HG03442 (cell line): ENCODE results near the gene RHOJ.
"Not testable (repeated sequence)": the region's sequence is repeated elsewhere in the genome, so short reads cannot be mapped to it uniquely, and the experiment has no call there.

Experiments
- ATAC-seq: cut with Tn5 transposase; IDR thresholded peaks from one replicate; pipeline ENCODE4 v1.9.1; 2021; ENCODE audit warnings: mild to moderate bottlenecking, moderate library complexity; ENCODE audit not compliant: unreplicated experiment

Gene RHOJ

DNA sequence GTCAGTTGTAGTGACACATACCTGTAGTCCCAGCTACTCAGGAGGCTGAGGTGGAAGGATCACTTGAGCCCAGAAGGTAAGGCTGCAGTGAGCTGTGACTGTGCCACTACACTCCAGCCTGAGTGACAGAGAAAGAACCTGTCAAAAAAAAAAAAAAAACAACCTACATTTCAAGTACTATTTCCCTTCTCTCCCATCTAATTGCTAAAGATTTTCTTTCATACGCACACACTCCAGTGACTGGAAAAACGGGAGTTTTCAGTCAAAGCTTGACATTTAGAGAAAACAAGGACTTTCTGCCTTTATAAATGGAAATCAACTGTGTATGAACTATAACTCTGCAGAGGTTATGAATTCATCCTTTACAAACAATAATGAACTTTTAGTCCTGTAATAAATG lies 88.6 kb downstream of the RHOJ start:
- ATAC-seq: no peak

DNA sequence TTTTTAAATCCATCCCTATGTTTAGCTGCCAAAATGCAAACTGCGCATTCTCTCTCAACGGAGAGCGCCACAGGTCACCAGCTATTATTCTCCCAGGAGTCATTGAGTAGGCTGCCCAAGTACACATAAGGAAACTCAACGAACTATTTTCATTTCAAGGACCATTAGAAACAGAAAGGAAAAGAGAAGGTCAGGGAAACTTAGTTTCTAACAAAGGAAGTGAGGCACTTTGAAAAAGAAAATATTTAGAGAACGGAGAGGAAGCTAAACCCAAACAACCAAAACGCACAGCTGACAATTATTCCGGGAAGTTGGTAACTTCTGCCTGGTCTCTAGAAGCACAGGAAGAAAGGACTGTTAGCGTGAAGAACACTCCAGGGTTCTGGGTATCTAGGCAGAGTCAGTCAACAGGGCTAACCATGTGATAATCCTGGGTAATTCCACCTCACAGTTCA lies 91.0 kb downstream of the RHOJ start:
- no peak for ATAC-seq

DNA sequence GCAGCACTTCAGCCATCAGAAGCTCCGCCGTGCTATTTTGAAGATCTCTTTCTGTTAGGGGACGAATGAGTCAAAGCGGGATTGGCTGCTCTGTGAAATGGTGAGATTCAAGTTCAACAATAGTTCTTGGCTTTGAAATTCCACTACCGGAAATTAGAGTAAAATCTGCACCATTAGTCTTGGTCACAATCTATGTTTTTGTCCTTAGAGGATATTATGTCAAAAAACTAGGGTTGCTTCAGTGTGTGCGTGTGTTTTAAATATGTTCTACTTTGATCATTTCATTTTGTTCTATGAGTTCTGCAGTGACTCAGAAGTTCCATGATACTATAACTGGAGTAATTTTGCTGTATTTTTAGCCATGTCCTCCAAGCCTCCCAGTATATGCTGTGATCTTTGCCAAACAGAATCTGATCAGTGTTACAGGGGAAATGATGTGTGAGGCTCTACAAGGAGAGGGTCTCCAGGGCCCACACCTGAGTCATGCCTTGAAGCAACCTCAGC lies 91.9 kb downstream of the RHOJ start:
- peak; percentile 82 for ATAC-seq

GRCh38 chr14:63297372-63298063 lies 93.3 kb downstream of the RHOJ start:
- no peak for ATAC-seq

DNA sequence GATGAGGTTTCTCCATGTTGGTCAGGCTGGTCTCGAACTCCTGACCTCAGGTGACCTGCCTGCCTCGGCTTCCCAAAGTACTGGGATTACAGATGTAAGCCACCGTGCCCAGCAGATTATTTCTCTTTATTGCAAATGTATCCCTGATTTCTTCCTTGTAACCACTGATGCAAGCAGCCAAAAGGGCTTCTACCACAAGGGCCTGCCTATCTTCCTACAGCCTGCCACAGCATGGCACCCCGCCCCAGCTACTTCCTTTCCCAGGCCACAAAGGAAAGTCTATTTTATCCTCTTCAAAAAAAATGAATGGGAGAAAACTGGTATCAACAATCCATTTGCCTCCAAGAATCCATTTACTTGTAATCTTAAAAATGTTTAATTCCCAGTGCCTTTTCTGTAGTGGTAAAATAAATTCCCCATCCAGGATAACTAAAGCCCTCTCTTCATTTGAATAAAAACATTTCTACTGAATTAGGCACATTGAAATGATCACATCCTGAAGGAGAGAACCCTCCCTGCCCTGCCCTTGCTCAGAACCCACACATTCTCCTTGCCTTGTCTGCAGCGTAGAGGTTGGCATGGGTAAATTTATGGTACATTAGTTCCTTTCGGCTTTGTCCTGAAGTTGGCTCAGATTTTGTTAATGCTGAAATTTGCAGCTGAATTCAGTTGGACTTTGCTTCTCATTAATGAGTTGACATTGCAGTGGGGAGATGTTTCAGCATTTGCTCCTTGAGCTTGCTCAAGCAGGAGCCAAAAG lies 95.3 kb downstream of the RHOJ start:
- no peak for ATAC-seq

GRCh38 chr14:63300854-63301253 lies 96.6 kb downstream of the RHOJ start:
- ATAC-seq: no peak

GRCh38 chr14:63301891-63302534 lies 97.8 kb downstream of the RHOJ start:
- ATAC-seq: no peak

- ATAC-seq: not testable (repeated sequence)
Measured at GRCh38 chr14:63304429-63304828, 100.2 kb downstream of the RHOJ start.

DNA sequence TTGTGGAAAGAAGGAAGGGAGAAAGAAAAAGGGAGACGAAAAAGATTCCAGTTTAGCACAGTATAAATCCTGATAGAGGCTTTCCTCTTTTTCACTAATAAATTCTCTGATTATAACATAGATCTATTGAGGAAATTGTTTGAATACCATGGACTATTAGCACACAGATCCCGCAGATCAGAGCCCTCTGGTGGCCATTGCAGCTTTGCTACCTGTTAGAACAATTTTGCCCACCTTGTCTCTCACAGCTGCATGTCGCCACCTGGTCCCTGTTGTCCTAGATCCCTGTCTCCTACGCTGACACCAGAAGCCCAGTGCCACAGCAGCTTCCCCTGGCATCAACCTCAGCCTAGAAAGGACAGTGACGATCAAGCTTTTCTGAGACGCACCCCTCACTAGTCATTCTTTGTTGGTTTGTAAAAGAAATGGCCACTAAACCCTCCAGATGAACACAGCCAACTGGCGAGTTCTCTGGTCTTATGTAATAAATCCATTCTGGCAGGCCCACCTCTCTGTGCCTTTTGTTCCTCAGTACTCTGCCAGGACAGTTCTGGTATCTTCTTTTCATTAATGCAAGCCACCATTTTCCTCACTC lies 104.6 kb downstream of the RHOJ start:
- peak; percentile 57 for ATAC-seq

DNA sequence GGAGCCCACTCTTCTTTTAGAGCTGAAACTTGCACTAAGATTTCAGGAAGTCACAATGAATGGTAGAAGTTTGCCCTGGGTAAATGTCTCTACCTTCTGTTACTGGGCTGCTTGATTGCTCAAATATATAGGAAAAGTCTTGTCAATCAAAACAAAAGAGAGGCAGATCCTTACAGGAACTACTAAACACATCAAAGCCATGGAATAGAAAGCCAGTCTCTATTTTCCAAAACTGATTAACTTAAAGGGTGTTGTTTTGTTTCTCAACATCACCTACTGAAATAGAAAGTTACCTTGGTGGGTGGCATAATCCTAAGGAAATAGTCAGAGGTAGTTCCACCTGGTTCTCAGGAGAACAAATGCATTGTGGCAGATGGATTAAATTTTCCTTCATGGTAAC lies 114.6 kb downstream of the RHOJ start, which contains the start of gene GPHB5:
TSS of gene GPHB5 (minus strand) at position 101 of the 400 bp plus-strand sequence. CDS start 1,086 bp downstream, outside the sequence.
- ATAC-seq: no peak

GRCh38 chr14:63322472-63322871 lies 118.2 kb downstream of the RHOJ start:
- ATAC-seq: no peak

DNA sequence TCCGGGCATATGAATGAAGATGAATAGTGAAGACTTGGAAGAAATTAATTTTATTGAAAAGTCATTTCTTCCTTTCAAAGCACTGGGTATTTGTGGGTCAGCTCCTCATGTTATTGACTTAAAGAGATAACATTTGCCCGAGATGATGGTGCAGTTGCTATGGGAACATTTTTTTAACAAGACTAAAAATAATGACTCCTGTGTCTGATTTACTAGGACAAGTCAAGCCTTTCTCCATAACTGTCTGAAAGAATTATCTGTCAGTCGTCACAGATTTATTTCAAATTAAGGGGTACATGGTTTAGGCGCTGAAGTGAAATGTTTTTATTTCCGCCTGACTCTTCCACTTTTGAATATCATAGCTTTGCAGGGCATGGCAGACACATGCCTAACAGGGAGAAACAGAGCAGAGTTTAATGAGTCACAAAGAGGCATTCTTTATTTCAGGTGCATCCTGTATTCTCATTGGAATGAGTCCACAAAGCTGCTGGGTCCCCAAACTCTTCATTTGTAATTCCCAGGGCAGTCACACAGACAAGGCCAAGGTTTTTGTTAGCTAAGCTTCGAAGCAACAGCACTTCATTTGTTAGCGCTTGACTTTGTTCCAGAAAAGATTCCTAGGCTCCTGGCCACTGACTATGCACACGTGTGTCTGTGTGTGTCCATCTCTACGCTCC lies 118.8 kb downstream of the RHOJ start:
- ATAC-seq: no peak

DNA sequence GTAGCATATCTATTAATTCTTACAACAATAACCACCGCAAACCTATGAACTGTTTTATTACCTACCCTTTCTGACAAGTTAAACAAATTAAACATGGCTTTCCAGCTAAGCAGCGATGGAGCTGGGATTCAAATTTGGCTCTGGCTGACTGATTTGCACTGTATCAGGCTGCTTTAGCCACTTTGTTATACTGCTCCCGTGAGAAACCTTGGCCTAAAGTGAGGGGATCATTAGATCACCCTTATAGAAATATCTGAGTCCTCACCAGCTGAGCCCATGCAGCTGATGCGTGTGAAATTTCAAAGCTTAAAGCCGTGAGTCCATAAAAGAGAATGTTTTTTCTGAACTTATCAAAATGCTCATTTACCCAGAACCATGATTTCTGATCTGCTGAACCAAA lies 122.6 kb downstream of the RHOJ start:
- ATAC-seq: no peak

DNA sequence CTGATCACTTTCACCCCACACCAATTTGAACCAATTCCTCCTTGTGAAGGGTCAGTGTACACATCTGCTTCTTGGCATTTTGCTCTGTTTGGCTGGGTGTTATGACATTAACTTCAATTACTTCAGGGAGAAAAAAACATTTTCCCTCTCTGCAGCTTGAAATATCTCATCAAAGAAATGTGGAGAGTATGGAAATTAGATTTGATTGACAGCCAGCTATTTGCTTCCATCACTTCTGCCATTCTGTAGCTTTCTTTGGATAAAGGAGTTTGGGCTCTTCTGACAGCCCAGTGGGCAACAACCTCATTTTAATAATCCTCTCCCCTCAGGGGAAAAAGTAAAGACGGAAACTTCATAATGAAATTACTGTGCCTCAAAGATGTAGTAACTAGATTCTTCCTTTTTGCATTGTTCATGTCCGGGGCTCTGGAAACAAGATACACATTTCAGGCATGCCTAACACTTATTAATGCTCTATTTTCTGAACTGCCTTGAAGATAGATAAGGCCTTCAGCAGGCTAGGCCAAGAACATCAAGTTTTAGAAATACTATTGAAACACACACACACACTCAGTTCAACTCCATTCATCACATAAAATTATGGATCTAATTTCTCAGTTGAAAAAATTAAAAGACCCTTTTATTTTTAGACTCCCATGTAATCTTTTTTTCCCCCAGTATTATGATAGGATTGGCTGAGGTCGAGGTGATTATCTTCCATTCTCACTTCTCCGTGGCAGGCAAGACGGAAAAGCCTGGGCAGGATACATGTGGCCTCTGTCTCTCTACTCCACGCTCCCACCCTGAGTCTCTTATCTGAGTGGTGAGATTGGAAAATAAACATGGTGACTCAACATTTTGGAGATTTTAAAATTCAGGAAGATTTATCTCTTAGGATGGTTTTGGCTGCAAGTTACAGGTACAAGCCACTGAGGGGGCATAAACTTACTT lies 124.8 kb downstream of the RHOJ start:
- no peak for ATAC-seq

DNA sequence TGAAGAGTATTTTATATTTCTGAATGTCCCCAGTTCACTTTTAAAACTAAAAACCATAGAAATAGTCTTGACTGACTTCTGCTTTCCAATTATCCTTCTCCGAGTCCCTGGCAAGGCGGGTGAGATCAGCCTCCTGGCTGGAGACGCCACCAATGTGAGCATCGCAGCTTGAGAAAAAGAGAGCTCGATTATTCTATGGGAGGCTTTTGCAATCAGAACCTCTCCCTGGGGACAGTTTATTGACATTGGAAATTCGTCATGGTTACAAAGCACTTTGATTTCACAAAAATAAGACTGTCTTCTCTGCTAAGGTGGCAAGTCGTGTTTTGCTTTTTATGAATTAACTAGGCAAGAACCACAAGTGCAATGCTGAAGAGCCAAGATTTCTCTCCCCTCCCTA lies 138.1 kb downstream of the RHOJ start:
- no peak for ATAC-seq
